MM.1S (cell line): Measurements from ENCODE around the gene KLHL7.

ENCODE experiments used
- CTCF ChIP-seq: fragments of 300-600 bp; sonication (generic); IDR thresholded peaks from 2 replicates; pipeline ENCODE4 v1.5.1; 2016; ENCODE audit warnings: antibody characterized with exemption, low read length, mixed read lengths
- EZH2 ChIP-seq: fragments of 300-600 bp; sonication (generic); optimal IDR thresholded peaks from 2 replicates; pipeline ENCODE3; 2017; ENCODE audit warnings: low read depth, mild to moderate bottlenecking, antibody characterized with exemption, low read length, mixed read lengths
- EZH2phosphoT487 ChIP-seq: fragments of 300-600 bp; sonication (generic); IDR thresholded peaks from 2 replicates; pipeline ENCODE4 v1.6.1; 2018; ENCODE audit warnings: antibody characterized with exemption, low read length

GRCh38 chr7:23067271-23067670, 38.3 kb upstream of the KLHL7 start:
- TF ChIP-seq CTCF (no peak), EZH2 (no peak), EZH2phosphoT487 (no peak)
